OCI-LY7 (cell line): ENCODE data around the gene MAMDC2. TPM values are rescaled to one million over a fixed set of nuclear protein-coding genes. Genes with fewer than 3 reads are reported as not detected.

Experiments
- BruUV-seq: library from RNA; stranded (reverse); fragments of 400-500 nt; replicated peaks from 2 replicates; lab custom pipeline; 2021; lab: Mats Ljungman, UMichigan
- CTCF ChIA-PET: fragments of 300-600 bp; sonication (Branson Sonifier 250); formaldehyde crosslinking; loops from one replicate; lab custom pipeline; 2022; ENCODE audit warnings: antibody characterized with exemption; ENCODE audit not compliant: unreplicated experiment; lab: Charles Lee
- POLR2A ChIA-PET: fragments of 300-600 bp; sonication (Branson Sonifier 250); formaldehyde crosslinking; loops from one replicate; lab custom pipeline; 2022; ENCODE audit warnings: antibody characterized with exemption; lab: Charles Lee
- DNase-seq: peaks from one replicate; pipeline ENCODE4 v3.0.0-alpha.2; 2015; ENCODE audit warnings: low spot score
- H2AFZ ChIP-seq: fragments of 200-600 bp; sonication (generic), shearing (Covaris generic); 2 replicates; pipeline ENCODE4 v1.6.1; 2014; ENCODE audit warnings: mild to moderate bottlenecking, antibody characterized with exemption, low read length, moderate library complexity
- H3K27ac ChIP-seq: fragments of 200-600 bp; sonication (generic); 2 replicates; pipeline ENCODE4 v1.5.1; 2014; ENCODE audit warnings: mixed run types, low read depth, mild to moderate bottlenecking, moderate library complexity, low read length, inconsistent platforms; ENCODE audit not compliant: poor library complexity, severe bottlenecking
- H3K36me3 ChIP-seq: fragments of 200-600 bp; sonication (generic); 2 replicates; pipeline ENCODE4 v1.6.1; 2014; ENCODE audit warnings: mild to moderate bottlenecking, antibody characterized with exemption, low read length, moderate library complexity, mixed read lengths; ENCODE audit not compliant: insufficient read depth
- H3K4me1 ChIP-seq: fragments of 200-600 bp; sonication (generic); 2 replicates; pipeline ENCODE4 v1.5.1; 2014; ENCODE audit warnings: mild to moderate bottlenecking, low read length; ENCODE audit not compliant: insufficient read depth, poor library complexity, severe bottlenecking
- H3K4me2 ChIP-seq: fragments of 200-600 bp; sonication (generic); 2 replicates; pipeline ENCODE4 v1.6.1; 2014; ENCODE audit warnings: mild to moderate bottlenecking, low read length
- H3K4me3 ChIP-seq: fragments of 200-600 bp; sonication (generic); 2 replicates; pipeline ENCODE4 v1.5.1; 2014; ENCODE audit warnings: mild to moderate bottlenecking, low read depth, low read length; ENCODE audit not compliant: poor library complexity, severe bottlenecking
- H3K79me2 ChIP-seq: fragments of 200-600 bp; sonication (generic); 2 replicates; pipeline ENCODE4 v1.6.1; 2016; ENCODE audit warnings: low read depth, mild to moderate bottlenecking, low read length, moderate library complexity, mixed read lengths; ENCODE audit not compliant: insufficient read depth
- H3K9me2 ChIP-seq: fragments of 200-600 bp; sonication (generic); 2 replicates; pipeline ENCODE4 v1.6.1; 2016; ENCODE audit warnings: mild to moderate bottlenecking, low read length, mixed read lengths; ENCODE audit not compliant: insufficient read depth
- H3K9me3 ChIP-seq: fragments of 200-600 bp; sonication (generic); 2 replicates; pipeline ENCODE4 v1.6.1; 2014; ENCODE audit warnings: mild to moderate bottlenecking, mixed run types, low read length, mixed read lengths
- H4K20me1 ChIP-seq: fragments of 200-600 bp; sonication (generic); 2 replicates; pipeline ENCODE4 v1.6.1; 2014; ENCODE audit warnings: mild to moderate bottlenecking, antibody characterized with exemption, low read length, moderate library complexity, mixed read lengths; ENCODE audit not compliant: insufficient read depth
- CTCF ChIP-seq: fragments of 200-600 bp; sonication (generic); conservative IDR thresholded peaks from 2 replicates; pipeline ENCODE4 v1.5.1; 2014; ENCODE audit warnings: mild to moderate bottlenecking, antibody characterized with exemption, low read length, moderate library complexity, mixed read lengths
- EZH2phosphoT487 ChIP-seq: fragments of 200-600 bp; sonication (generic); IDR thresholded peaks from 2 replicates; pipeline ENCODE4 v1.6.1; 2018; ENCODE audit warnings: low read depth, borderline replicate concordance, mild to moderate bottlenecking, mixed run types, antibody characterized with exemption, low read length, moderate library complexity, mixed read lengths
- intact Hi-C: fragments of 100-400 bp; cut with micrococcal nuclease; formaldehyde crosslinking; loops from one replicate; pipeline ENCODE4 v1.10.0; 2022; ENCODE audit not compliant: unreplicated experiment
- total RNA-seq, 2 experiments: library from RNA; depleted of rRNA in 1 of 2; stranded (reverse); fragments of >200 nt in 1 of 2; shearing (Covaris generic) in 1 of 2; gene quantifications; 2 replicates each; pipeline ENCODE4 v1.2.3, GENCODE V29; 2014 to 2022

MAMDC2 gene
- total RNA-seq, 2 experiments from 2014 or later: not detected

- Histone ChIP-seq H3K4me3 (no peak overlapping the region), H3K36me3 (no peaks in the 10 kb centered on the region), H3K79me2 (no peaks in the 10 kb centered on the region), H3K9me2 (no peaks in the 10 kb centered on the region), H4K20me1 (no peaks in the 10 kb centered on the region), H3K4me1 (no peaks in the 10 kb centered on the region), H2AFZ (no peak overlapping the region), H3K9me3 (no peaks in the 10 kb centered on the region), H3K4me2 (no peak overlapping the region), H3K27ac (no peak overlapping the region)
- intact Hi-C loops: no loop called here
- ChIA-PET POLR2A (no interaction called here), CTCF (interaction anchor here (1.1 kb wide), 1 partner anchor 10 kb away, joined by 3 read pairs; no protein-coding TSS in a partner anchor)
- BruUV-seq: no TSS peak
- no peak for DNase-seq
- TF ChIP-seq CTCF: no peak
- TF ChIP-seq EZH2phosphoT487: no peak
Measured at GRCh38 chr9:70120834-70121510, 77.3 kb downstream of the MAMDC2 start.

DNA sequence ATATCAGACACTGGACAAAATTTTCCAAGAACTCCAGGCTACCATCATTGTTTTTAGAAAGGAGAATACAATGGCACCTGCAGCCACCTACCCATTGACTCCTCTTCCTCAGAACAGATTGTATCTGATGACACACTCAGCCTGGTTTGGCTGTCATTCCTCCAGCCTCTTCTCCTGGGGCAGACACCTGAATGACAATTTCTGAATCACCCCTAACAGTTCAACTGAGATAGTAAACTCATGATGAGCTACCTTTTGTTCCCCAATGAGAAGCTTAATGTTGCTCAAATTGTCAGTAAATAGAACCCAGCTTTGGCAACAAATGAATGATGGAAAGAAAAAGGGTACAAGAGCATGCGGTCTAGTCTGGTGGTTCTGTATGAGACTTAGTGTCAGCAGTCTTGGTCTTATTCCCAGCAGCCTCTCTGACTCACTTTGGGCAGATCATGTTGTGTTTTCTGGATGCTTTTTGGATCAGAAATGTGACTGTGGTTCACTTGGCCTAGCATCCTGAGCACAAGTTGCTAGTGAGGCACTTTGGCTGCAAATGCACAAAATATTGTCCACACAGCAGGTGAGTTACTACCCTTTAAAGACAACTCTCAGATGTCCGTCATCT lies 78.3 kb downstream of the MAMDC2 start:
- H2AFZ ChIP-seq: no peak overlapping the region
- no peaks in the 10 kb centered on the region for H3K79me2 ChIP-seq
- H3K9me2 ChIP-seq: no peaks in the 10 kb centered on the region
- intact Hi-C loops: no loop called here
- H3K36me3 ChIP-seq: no peaks in the 10 kb centered on the region
- H3K9me3 ChIP-seq: no peaks in the 10 kb centered on the region
- TF ChIP-seq CTCF: no peak
- no peak for TF ChIP-seq EZH2phosphoT487
- ChIA-PET CTCF (interaction anchor here (1.0 kb wide), 1 partner anchor 10 kb away, joined by 3 read pairs; no protein-coding TSS in a partner anchor), POLR2A (interaction anchor here (0.5 kb wide), 1 partner anchor 51 kb away, joined by 3 read pairs; no protein-coding TSS in a partner anchor)
- H3K4me1 ChIP-seq: no peaks in the 10 kb centered on the region
- no peaks in the 10 kb centered on the region for H4K20me1 ChIP-seq
- DNase-seq: no peak
- H3K4me2 ChIP-seq: no peak overlapping the region
- no TSS peak for BruUV-seq
- no peak overlapping the region for H3K4me3 ChIP-seq
- H3K27ac ChIP-seq: no peak overlapping the region

GRCh38 chr9:70123695-70124094 lies 80.0 kb downstream of the MAMDC2 start:
- CTCF ChIA-PET: no interaction called here
- Histone ChIP-seq H3K9me2 (no peaks in the 10 kb centered on the region), H3K36me3 (no peaks in the 10 kb centered on the region), H4K20me1 (no peaks in the 10 kb centered on the region), H3K27ac (no peak overlapping the region), H3K4me1 (no peaks in the 10 kb centered on the region), H3K9me3 (no peaks in the 10 kb centered on the region), H3K4me2 (no peak overlapping the region), H3K79me2 (no peaks in the 10 kb centered on the region), H3K4me3 (no peak overlapping the region), H2AFZ (no peak overlapping the region)
- BruUV-seq: no TSS peak
- intact Hi-C loops: no loop called here
- DNase-seq: no peak
- POLR2A ChIA-PET: no interaction called here
- TF ChIP-seq CTCF: no peak
- TF ChIP-seq EZH2phosphoT487: no peak
